Skeletal muscle cell (primary cell): ENCODE results near the gene ASXL1.
"Not testable (repeated sequence)": the region's sequence is repeated elsewhere in the genome, so short reads cannot be mapped to it uniquely, and the experiment has no call there.

Source experiments
- DNase-seq: peaks from one replicate; pipeline ENCODE4 v3.0.0-alpha.2; 2010; ENCODE audit warnings: low read depth
- H3K4me3 ChIP-seq: 2 replicates; pipeline ENCODE4 v1.5.1; 2011; ENCODE audit warnings: low read depth, mild to moderate bottlenecking, control low read depth, low read length, moderate library complexity

The ASXL1 gene

GRCh38 chr20:32460231-32460630 lies 102.1 kb downstream of the ASXL1 start:
- no peak for DNase-seq
- no peak overlapping the region for H3K4me3 ChIP-seq

GRCh38 chr20:32460683-32461320 lies 102.7 kb downstream of the ASXL1 start:
- no peak for DNase-seq
- no peak overlapping the region for H3K4me3 ChIP-seq

DNA sequence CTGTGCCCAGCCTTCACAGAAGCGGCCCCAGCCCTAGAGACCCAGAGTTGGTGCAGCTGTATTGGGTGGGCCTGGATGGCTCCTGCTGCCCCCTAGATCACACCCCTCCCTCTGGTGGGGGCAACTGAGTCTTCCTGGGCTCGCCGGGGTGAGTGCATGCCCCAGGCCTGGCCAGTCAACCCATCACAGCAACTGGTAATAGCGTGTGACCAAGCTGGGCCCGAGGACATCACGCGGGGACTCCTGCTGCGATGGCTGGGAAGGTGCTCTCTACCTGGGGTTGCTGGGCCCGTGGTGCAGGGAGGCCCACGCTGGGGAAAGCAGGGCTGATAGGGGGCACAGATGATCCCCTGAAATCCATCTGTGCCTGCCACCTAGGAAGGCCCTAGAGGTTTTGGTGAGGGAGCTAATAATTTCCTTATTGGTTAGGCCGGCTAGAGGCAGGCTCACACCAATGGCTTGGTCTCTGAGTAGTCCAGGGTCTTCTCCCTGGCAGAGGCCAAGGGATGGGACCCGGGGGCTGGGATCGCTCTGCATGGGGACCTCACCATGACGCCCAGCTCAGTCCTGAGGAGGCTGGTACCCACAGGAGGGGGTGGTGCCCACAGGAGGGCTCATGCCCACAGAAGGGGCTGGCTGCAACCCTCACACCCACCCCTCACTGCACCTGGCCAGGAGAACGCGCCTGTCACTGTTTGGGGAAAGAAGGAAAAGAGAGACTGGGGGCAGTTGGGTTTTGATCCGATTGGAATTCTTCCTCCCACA lies 103.9 kb downstream of the ASXL1 start:
- H3K4me3 ChIP-seq = no peak overlapping the region
- no peak for DNase-seq

GRCh38 chr20:32462900-32463641 lies 104.9 kb downstream of the ASXL1 start:
- H3K4me3 ChIP-seq = no peak overlapping the region
- no peak for DNase-seq

- DNase-seq = no peak
- no peak overlapping the region for H3K4me3 ChIP-seq
These were observed 105.7 kb downstream of the ASXL1 start for GRCh38 chr20:32463642-32464400.

DNA sequence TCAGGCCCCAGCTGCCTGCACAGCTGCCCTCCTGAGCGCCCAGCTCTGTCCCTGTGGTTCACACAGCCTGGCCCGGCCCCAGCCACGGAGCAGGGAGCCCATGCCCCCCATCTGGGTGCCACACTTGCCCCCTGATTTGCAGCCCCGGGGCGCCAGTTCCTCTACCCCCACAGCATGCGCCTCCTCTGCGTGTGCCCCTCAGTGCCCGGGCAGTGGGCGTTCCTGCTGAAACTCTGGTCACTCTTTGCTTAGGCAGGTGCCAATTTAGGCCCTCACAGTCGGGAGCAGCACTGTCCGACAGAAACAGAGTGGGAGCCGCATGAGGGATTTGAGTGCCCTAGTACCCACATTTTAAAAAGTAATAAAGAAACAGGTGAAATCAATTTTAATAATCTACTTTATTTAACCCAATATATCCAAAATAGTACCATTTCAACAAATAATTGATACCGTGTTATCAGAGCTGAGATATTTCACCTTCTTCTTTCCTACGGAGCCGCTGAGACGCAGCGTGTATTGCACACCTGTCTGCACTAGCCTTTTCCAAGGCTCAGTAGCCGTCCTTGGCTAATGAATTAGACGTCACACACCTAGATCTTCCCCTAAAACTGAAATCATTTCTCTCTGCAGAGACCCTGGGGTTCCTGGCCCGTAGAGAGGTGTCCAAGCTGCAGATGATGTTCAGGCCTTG lies 106.4 kb downstream of the ASXL1 start:
- no peak overlapping the region for H3K4me3 ChIP-seq
- DNase-seq = no peak

DNA sequence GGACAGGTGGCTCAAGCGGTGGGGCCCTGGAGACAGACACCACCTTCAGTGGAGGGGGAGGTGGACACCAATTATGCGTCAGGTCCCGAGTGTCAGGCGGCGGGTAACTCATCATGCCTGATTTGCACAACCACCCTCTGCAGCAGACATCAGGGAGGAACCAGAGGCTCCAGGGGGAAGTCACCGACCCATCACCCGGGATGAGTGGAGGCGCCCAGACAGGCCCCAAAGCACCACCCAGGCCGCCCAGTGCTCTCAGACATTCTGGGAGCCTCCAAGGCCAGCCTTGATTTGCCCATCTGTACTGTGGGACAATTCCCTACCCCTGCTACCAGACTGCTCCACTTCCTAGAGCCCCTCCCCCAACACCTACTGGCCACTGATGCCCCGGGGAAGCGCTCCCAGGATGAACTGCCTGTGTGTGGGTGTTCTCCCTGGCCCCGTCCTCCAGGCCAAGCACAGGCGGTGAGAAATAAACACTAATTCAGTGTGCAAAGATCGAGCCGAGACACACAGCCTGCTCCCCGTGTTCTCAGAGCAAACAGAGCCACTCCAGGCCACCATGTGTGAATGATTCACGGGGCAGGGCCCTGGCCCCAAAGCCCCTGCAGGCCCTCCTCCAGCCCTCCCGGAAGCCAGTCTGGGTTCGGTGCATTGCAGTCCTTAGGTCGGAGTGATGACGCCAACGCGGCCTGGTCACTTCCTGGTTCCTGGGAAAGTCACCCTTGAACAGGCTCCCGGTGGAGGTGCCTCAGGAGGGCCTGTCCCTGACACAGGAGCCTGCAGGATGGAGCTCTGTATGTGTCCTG lies 107.2 kb downstream of the ASXL1 start:
- peak; percentile 62 for DNase-seq
- no peak overlapping the region for H3K4me3 ChIP-seq

GRCh38 chr20:32465901-32466675 lies 108.0 kb downstream of the ASXL1 start:
- H3K4me3 ChIP-seq, DNase-seq: not testable (repeated sequence)

GRCh38 chr20:32466739-32467505 lies 108.8 kb downstream of the ASXL1 start:
- H3K4me3 ChIP-seq = no peak overlapping the region
- no peak for DNase-seq

DNA sequence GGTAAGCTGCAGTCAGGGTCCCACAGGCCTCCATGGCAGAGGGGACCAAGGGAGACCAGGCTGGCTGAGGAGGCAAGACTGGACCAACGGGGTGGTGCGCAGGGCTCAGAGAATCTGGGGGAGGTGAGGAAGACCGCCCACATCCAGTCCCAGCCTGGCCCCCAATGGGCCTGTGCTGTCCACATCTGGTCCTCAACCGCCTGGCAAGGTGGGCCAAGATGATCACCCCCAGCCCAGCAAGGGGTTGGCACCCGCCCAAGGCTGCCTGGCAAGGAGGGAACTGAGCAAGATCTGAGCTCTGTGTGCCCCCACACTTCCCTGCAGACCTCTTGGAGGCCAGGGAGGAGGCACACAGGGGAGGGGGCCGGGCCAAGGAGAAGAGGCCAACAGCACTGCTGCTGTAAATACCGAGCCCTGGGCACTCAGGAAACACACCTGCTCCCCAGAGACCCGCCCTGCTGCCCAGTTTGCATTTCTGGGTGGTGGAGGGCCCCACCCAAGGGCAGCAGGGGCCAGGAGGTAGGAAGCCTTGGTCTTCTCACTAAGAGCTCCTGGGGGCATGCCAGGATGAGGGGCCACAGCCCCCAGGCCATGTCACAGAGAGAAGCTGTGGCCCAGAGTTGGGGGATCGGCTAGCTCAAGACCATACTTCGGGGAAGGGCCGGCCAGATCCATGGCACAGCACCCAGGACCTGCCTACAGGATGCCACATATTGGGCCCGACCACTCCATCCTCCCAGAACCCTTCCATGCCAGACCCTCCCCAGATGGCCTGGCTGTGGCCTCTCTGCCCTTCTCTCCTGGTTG lies 109.6 kb downstream of the ASXL1 start:
- no peak for DNase-seq
- H3K4me3 ChIP-seq = no peak overlapping the region

DNA sequence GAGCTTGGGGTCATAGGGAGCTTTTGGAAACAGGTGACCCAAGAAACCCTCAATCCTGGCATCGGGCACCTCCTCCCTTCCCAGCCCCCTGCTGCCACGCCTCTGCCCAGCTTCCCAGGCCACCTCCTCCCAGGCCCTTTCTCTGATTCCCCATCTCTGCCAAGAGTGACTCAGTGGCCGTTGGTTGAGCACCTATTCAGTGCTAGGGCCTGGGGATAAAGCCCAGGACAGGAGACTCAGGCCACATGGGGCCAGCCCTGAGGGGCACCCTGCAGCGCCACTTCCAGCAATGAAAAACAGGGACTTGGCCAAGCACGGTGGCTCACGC lies 110.1 kb downstream of the ASXL1 start:
- DNase-seq = no peak
- no peak overlapping the region for H3K4me3 ChIP-seq

DNA sequence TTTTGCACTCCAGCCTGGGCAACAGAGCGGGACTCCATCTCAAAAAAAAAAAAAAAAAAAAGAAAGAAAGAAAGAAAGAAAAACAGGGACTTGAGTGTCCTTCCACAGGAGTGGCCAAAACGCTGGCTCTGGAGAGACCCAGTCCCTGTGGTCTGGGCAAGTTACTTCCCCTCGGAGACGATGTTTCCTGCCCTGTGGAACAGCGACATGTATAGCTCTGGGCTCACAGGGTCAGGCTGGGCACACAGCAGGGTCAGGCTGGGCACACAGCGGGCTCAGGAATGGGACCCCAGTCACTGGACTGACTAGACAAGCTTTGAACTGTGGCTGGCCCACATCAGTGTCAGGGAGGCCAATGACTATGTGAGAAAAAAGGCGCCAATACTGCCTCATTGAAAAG lies 110.7 kb downstream of the ASXL1 start:
- DNase-seq = no peak
- no peak overlapping the region for H3K4me3 ChIP-seq

DNA sequence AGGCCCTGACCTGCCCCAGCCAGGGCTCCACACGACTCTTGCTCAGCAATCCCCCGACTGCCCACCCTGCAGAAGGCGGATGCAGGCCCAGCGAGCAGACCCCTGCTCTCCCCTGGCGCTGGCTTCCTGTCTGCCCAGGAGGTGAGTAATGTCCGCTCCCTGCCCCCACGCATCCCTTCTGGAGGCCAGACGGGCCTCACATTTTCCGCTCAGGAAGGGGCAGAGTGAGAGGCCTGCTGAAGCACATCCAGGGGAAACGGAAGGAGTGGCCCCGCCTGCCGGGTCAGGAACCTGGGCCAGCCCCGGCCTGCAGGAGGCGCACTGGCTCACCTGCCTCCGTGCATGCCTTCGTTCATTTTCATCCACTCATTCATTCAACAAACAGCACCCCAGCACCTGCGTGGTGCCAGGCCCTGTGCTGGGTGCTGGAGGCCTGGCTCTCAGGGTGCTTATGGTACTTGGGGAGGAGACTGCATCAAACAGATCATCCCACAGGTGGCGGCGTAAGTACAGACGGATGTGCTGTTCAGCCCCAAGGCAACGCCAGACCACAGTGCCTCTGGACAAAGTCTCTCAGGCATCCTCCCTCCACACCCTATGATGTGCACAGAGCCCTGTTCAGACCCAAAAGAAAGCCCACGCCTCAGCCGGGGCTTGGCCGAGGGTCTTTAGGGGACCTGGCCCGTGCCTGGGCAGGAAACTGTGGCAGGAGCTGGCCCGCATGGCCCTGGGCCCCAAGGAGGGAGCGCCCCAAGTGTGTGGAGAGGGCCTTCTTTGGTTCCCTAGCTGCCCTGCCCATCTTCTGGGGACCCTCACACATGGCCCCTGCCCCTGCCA lies 112.1 kb downstream of the ASXL1 start:
- DNase-seq = no peak
- no peak overlapping the region for H3K4me3 ChIP-seq

DNA sequence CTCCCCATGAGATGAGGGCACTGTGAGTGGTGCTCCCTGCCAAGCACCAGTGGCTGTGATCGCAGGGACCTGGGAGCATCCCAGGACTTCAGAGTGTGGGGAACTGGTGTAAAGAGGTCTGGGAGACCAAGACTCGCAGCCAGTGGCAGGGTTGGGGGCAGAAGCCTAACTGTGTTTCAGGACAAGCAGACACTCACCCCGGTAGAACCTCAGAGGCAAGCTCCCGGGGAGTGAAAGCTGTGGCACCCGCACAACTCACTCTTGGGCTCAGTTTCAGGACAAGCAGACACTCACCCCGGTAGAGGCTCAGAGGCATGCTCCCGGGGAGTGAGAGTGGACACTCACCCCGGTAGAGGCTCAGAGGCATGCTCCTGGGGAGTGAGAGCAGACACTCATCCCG lies 112.8 kb downstream of the ASXL1 start:
- DNase-seq = no peak
- H3K4me3 ChIP-seq = no peak overlapping the region

DNA sequence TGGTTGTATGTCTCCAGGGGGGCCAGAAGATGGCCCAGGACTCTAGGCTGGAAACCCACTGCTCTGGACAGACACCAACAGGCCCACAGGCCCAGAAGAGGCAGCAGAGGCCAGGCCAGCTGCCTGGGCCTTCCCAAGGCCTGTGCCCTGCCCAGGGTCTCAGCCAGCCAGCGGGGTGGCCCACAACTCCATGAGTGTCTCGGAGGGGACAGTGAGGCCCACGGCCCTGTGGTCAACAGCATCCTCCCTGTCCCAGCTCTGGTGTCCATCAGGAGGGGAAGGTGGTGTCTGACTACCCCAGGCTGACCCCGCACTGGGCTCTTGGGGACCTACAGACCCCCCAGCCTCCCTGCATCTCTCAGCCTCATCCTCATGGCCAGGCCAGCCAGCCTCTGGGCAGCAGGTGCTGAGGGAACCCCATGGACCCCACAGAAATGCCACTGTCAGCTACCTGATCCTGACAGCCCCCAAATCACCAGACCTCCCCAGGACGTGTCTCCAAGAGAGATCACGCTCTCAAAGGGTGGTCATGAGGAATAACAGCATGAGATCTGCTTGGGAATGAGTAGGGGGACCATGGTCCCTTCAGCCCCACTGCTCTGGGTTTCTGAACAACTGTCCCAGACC lies 114.6 kb downstream of the ASXL1 start:
- no peak overlapping the region for H3K4me3 ChIP-seq
- DNase-seq = no peak
